RPMI7951 (cell line): ENCODE data around the gene ACSS1. TPM values are rescaled to one million over a fixed set of nuclear protein-coding genes. Genes with fewer than 3 reads are reported as not detected.

ENCODE experiments used
- DNase-seq: peaks from one replicate; pipeline ENCODE4 v3.0.0-alpha.2; 2012; ENCODE audit warnings: low read depth
- total RNA-seq: library from RNA; depleted of rRNA; stranded (reverse); fragments of >200 nt; shearing (Covaris generic); gene quantifications from 2 replicates; pipeline ENCODE4 v1.2.3, GENCODE V29; 2014; rRNA removed

ACSS1 gene
- total RNA-seq: 1.6 and 2.0 TPM in 2 replicates

- DNase-seq: peak; percentile 62
These were observed at the start of gene ACSS1 for GRCh38 chr20:25058051-25058846. ACSS1 (minus strand) TSS chr20:25058139; CDS start chr20:25058102, 37 bp downstream.

- DNase-seq: no peak
These were observed 45.6 kb upstream of the ACSS1 start for GRCh38 chr20:25103526-25103925.

- DNase-seq: no peak
These were observed 43.0 kb upstream of the ACSS1 start for GRCh38 chr20:25100914-25101313.

- no peak for DNase-seq
These were observed 41.7 kb upstream of the ACSS1 start for GRCh38 chr20:25099601-25100140.

GRCh38 chr20:25097498-25097897 lies 39.6 kb upstream of the ACSS1 start:
- DNase-seq: no peak

- no peak for DNase-seq
These were observed 32.8 kb upstream of the ACSS1 start for GRCh38 chr20:25090492-25091429.

- no peak for DNase-seq
These were observed 31.7 kb upstream of the ACSS1 start for GRCh38 chr20:25089662-25090061.

GRCh38 chr20:25089096-25089495 lies 31.2 kb upstream of the ACSS1 start:
- DNase-seq: no peak

GRCh38 chr20:25088267-25088666 lies 30.3 kb upstream of the ACSS1 start:
- no peak for DNase-seq

GRCh38 chr20:25087186-25087929 lies 29.4 kb upstream of the ACSS1 start:
- DNase-seq: no peak

- DNase-seq: no peak
These were observed 28.0 kb upstream of the ACSS1 start for GRCh38 chr20:25085756-25086495.

GRCh38 chr20:25084626-25085187 lies 26.8 kb upstream of the ACSS1 start:
- DNase-seq: no peak

GRCh38 chr20:25083773-25084625 lies 26.1 kb upstream of the ACSS1 start:
- DNase-seq: no peak

- no peak for DNase-seq
These were observed 25.3 kb upstream of the ACSS1 start for GRCh38 chr20:25083141-25083772.

GRCh38 chr20:25082498-25082873 lies 24.5 kb upstream of the ACSS1 start:
- no peak for DNase-seq

GRCh38 chr20:25081730-25082497 lies 24.0 kb upstream of the ACSS1 start, which contains the start of gene VSX1:
VSX1 (minus strand) TSS chr20:25082141; CDS start chr20:25082096, 45 bp downstream.
- DNase-seq: no peak

GRCh38 chr20:25081065-25081729 lies 23.3 kb upstream of the ACSS1 start:
- no peak for DNase-seq

GRCh38 chr20:25079171-25079570 lies 21.2 kb upstream of the ACSS1 start:
- DNase-seq: no peak
